Right renal cortex interstitium (tissue), 3 donors: ENCODE results near the gene GAREM1. TPM values are rescaled to one million over a fixed set of nuclear protein-coding genes. Genes with fewer than 3 reads are reported as not detected.
"Not testable (repeated sequence)": the region's sequence is repeated elsewhere in the genome, so short reads cannot be mapped to it uniquely, and the experiment has no call there.

ENCODE experiments used
- DNase-seq, 3 donors: peaks; one replicate each; pipeline ENCODE4 v3.0.0-alpha.2; 2013; ENCODE audit warnings: low read depth in 3 of 3, low spot score in 2 of 3
- polyA plus RNA-seq, 3 donors: library from polyadenylated mRNA; unstranded; fragments of 120-200 nt; gene quantifications; one replicate each; pipeline ENCODE4 v1.2.1, GENCODE V29; 2013; ENCODE audit not compliant: insufficient read length in 3 of 3

GAREM1 gene
- polyA plus RNA-seq, 3 donors = 34.1 to 34.8 (median 34.4) TPM

DNA sequence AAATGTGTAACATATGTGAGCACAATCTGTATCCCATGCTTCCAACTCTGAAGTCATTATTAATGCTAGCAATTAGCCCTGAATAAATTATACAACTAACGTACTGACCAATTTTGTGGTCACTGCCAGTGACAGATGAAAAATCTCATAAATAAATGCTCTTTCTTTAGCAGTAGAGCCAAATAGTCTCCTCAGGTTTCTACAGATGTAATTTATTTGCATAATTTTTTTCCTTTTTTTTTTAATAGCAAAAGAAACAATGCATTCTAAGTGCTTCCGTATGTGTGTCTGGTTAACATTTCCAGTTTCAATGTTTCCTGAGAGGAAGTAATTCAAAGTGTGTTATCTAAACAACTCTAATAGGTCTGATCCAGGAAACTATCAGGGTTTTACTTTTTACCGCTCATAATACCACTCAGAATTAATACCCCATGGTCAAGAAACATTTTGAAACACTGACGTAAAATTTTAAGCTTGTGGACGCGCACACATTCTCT lies 172.5 kb downstream of the GAREM1 start:
- DNase-seq = no peak

DNA sequence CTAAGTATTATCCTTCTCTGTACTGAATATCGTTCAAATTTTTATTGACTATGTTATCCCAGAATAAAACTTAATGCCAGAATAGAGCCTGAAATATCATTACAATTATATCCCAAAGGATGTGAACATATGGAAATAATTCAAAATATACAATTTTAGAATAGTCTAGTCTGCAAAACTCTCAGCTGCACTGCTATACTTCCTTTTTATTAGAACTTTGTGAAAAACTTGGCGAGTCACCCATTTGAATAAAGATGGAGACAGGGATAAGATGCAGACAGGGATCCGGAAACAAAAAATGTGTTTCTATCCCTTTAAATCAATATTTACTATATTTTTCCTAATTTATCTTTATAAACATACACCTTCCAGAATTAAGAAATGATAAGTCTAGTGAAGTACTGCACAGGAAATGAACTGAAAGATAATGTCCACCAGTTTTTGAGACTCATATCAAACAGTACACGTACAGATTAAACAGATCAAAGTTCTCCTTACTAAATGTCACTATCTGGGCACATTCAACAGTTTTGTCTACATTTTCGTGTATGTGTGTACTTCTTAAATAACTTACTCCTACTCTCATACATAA lies 173.0 kb downstream of the GAREM1 start:
- DNase-seq = no peak

DNA sequence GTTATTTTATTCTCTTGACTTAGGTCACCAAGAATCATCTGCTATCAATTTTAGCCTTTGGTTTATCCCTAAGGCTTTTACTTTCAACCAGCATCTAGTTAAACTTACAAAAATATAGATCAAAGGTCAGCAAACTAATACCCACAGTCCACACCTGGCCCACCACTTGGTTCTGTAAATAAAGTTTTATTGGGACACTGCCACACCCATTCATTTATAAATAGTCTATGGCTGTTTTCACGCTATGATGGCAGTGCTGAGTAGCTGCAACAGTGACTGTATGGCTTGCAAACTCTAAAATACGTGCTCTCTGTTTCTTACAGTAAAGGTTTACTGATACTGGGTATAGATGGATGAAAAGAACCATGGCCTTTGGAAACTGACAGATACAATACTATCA lies 173.8 kb downstream of the GAREM1 start:
- no peak for DNase-seq

DNA sequence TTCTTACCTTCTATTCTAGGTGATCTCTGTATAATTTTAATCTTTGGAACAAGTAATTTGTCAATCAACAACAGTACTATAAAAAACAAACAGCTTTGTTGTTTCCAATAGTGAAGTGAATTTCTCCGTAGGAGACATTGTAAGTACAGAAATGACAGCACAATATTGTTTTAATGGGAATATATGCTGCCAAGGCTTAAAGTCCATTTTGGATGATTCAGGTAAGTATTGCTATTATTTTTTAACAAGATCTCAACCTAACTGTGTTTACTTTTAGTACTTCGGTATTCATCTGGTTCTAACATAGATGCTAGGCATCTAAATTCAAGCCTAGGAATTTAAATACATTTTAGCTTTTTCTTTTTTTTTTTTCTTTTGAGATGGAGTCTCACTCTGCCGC lies 175.1 kb downstream of the GAREM1 start:
- DNase-seq = no peak

DNA sequence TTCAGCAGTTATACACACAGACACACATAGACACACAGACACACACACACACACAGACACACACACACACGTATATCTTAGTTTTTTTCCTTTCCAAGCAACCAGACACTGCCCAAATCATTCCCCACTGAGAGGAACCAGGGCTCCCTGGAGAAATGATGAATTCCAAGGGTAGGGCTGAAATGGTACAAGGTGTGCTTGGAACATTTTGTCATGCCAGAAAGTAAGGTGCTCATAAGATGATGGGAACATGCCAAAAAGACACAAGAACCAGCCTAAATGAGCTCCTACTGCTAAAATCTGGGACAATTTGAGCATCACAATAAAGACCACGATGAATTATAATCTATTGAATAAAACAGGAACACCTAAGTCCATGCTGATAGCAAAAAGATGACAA lies 177.6 kb downstream of the GAREM1 start:
- DNase-seq = no peak

DNA sequence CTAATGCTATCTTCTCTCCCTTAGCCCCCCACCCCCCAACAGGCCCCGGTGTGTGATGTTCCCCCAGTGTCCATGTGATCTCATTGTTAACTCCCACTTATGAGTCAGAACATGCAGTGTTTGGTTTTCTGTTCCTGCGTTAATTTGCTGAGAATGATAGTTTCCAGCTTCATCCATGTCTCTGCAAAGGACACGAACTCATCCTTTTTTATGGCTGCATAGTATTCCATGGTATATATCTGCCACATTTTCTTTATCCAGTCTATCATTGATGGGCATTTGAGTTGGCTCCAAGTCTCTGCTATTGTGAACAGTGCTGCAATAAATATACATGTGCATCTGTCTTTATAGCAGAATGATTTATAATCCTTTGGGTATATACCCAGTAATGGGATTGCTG lies 179.1 kb downstream of the GAREM1 start:
- not testable (repeated sequence) for DNase-seq

DNA sequence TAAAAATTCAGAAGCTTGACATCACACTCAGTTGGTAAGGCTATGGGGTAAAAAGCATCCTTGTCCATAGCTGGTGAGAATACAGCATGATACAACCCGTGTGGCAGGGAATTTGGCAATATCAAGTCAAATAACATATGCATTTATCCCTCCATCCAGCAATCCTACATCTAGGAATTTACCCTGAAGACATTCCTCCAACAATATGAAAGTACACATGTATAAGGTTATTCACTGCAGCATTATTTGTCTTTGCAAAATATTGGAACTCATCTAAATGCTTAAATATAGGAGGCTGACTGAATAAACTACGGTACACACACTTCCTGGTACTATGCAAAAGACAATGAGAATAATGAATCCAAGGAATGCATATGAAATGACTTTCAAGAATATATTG lies 179.9 kb downstream of the GAREM1 start:
- no peak for DNase-seq

DNA sequence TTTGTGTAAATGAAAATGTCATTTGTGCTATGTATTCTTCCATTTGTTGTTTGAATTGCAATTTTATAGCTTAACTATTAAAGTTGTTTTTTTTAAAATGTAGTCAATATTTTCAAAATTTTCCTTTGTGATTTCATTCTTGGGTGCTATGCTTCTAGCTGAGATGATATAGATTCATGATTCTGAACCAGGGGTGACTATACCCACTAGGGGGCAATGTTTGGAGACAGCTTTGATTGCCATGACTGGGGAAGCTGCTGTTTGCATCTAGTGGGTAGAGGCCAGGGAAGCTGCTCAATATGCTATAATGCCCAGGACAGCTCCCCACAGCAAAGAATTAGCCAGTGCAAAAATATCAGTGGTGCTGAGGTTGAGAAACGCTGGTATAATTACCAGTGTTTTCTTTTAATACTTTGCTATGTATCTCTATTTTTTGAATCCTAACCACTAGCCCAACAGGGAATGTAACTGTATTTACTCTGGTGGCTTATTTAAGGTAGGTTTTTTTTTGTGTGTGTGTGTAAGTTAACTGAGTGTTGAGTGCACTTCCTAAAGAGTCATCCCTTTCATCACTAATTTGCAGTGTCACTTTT lies 181.1 kb downstream of the GAREM1 start:
- no peak for DNase-seq

DNA sequence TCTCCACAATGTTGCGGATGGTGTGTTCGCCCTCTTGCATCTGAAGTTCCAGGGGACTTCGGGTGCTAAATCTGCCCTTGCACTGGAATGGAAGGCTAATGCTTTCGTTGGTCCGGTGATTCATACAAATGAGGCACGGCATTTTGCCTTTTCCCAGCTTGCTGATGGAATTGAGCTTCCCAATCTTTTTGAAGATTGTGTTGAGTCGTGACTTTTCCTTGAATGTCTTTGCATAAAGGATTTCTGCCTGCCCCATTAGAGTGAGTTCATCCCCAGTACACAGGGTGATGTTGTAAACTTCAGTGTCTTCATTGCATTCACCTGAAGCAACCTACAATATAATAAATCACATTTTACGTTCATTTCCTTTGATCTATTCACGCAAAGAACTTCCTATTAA lies 182.8 kb downstream of the GAREM1 start:
- no peak for DNase-seq

DNA sequence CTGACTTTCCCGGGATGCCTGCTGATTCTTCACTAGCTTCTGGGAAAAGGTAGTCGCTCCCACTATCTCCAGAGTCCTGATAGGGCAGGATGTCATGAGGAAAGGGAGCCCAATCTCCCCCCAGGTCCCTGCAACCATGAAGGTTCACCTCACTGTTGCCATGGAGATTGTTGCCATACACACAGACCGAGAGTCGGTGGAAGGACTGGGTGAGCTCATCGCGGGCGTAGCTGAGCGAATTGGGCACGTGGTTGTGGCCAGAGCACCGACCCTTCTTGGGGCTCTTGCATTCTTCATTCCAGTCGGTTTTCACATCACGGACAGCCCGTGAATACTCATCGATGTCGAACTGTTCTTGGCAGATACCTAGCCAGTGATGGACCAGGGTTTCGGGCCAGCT lies 183.4 kb downstream of the GAREM1 start:
- no peak for DNase-seq

DNA sequence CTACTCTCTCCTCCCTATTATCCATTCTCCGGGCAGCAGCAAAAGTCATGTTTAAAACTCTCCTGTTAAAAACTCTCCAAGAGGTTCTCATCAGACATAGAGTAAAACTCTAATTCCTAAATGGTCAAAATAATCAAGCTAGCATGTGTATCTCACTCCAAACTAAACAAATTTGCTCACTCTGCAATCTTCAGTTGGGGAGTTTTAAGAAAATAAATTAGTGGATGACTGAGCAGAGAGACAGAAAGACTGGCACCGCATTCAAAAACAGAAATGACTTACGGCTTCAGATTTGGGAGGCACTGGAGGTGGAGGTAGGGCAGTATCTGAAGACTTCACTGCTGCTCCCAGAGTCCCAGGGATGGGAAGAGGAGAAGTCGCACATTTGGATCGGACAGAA lies 183.9 kb downstream of the GAREM1 start:
- no peak for DNase-seq

DNA sequence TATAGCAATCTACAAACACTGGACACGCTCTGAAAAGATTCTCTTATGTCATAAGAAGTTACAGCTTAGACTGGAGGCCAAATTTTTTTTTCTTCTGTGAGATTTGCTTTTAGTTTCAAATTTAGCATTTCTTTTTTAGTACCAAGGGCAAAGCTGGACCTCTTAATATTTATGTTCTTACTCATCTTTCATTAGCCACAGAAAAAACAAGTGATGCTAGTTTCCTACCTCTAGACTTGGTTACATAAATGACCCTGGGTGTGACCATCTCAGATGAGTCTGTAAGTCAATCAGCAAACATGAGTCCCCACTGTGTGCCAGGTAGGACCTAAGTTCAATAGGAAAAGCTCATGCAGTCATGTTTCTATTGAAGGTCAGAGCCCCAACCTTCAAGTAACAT lies 186.4 kb downstream of the GAREM1 start:
- no peak for DNase-seq

DNA sequence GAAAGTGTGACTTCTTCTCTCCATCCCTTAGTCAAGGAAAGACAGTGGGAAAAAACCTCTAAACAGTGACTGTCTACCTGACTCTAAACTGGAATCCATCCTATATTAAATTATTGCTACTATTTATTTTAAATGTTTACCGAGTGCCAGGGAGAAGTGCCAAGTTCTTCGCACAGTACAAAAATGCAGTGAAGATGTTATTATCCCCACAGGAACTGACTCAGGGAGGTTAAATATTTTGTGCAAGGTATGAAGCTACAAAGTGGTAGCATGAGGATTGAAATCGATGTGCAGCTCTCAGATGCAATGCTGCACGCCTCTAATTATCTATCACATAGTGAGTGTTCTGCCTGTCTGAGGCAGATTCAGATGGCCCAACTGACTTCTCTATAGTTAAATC lies 189.8 kb downstream of the GAREM1 start:
- no peak for DNase-seq

DNA sequence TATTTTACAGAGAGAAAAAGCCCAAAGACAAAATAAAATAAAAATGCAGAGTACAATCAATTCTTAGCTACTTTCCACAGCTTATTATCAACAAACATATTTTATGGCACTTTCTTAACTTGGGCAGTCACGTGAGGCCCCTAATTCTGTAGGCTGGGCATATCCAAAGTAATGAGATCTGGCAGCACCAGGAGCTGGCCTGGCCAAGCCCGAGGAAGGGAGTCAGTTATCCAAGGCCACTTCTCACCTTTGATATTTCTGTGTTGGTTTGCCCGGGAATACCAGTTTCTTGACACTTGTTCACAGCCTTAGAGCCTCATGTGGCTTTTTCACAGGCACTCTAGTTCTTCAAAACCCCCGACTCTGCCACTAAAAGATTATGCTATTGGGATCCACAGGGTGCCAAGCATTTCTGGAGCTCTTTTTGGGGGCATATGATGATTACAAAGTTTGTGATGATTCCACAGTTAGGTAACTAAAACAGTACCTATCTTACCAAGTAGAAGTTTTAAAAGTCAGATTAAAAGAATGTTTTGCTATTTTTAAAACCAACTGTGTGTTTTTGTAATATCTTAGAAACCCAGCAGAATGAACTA lies 190.4 kb downstream of the GAREM1 start:
- no peak for DNase-seq

DNA sequence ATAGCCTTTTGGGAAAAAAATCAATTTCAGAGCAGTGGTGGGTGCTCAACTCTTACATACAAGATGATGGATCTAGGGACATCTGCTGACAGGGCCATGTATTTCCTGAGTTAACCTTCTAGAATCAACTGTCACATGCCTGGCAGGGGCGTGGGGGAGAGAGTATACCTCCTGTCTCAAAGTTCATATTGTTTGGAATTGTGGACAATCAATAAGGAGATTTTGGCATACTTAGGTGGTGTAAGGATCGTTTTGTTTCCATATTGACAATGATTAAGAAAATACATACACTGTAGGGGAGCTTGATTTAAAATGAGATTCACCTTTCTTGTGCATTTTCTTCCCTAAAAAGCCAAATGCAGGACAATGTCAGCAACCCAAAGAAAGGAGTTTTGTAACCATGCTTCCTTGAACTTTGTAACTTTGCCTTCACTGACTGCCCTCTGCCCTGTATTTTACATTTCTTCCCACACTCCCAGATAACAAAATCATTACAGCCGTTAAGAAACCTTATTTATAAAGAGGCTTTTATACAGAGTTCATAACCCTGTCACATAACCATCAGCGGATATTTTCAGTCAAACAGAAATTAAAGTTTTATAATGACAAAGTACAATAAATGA lies 192.4 kb downstream of the GAREM1 start:
- no peak for DNase-seq

DNA sequence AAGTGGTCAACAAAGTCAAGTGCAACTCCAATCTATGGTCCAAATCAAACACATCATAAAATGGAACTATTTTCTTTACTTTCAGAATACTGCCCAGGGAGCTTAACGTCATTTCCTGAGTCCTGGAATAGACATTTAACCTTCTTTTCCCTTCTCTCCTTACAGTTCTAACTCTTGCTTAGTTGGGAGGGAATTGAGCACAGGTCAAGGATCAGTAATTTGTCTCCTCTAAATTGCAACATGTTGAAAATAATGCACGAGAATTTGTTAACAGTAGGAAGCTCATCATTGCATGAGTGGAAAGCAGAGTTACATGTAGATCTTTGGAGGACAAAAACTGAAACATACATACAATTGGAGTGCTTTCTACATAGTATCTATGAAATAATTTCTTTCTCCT lies 193.1 kb downstream of the GAREM1 start:
- no peak for DNase-seq

DNA sequence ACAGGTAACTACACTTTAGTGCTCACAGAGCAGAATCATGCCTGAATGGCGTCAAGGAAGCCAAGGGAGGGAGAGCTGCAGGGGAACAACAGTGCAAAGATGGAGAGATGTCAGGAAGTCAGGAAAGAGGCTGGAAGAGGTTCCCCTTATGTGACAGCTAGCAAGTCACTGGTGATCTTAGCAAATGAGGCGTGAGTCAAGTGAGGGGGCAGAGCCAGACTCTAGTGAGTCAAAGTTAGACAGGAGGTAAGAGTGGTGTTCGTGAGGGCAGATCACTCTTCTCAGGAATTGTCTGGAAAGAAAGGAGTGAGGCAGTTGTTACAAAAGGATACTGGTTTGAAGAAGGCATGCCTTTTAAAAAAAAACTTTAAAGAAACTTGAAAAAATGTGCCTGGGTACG lies 193.8 kb downstream of the GAREM1 start:
- DNase-seq = no peak

DNA sequence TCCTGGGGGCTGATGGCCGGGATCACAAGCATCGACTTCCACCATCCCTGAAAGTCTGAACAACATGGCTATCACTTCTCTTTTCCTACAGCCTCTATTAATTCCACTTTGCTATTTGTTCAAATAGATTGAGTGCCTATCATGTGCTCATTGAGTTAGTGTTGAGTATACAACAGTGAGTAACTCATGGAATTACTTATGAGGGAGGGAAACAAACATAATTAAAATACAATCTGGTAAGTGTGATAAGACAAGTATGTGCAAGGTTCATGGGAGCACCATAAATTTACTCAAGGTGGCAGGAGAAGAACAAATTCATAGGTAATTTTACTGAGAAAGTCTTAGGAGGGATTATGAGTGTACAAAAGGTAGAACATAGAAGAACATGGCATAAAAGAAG lies 194.4 kb downstream of the GAREM1 start:
- DNase-seq = no peak

DNA sequence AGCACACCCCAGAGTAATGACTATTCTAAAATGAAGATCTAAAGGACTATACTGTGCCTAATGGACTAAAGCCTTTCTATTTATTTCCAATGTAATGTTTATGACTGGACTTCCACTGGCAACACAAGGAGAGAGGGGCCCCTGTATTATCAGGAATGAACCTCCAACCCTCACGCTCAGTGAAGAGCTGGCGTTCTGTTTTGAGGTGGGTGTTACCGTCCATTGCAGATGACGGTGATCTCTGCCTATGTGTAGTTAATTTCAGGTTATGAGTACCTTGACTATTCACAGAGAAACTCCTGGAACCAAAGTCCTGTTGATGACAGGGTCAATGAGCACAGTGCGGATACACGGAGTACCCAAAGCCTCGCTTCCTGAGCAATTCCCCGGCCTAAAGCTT lies 195.5 kb downstream of the GAREM1 start:
- no peak for DNase-seq

DNA sequence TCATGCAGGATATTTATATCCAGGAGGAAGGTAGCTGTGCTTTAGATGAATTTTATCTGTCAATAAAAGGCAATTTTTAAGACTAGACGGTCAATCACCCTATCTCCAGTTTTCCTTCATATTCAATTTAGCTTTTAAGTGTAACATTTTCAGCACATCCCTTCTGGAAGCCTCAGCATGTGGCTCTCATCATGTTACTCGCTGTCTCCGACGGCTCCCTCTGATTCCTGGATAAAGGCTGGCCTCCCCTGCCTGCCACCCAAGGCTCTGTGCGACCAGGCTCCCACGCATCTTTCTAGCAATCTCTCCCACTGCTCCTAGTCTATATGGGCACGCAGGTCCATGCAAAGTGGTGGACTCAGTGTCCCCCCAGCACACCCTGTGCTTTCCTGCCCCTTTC lies 196.4 kb downstream of the GAREM1 start:
- no peak for DNase-seq

DNA sequence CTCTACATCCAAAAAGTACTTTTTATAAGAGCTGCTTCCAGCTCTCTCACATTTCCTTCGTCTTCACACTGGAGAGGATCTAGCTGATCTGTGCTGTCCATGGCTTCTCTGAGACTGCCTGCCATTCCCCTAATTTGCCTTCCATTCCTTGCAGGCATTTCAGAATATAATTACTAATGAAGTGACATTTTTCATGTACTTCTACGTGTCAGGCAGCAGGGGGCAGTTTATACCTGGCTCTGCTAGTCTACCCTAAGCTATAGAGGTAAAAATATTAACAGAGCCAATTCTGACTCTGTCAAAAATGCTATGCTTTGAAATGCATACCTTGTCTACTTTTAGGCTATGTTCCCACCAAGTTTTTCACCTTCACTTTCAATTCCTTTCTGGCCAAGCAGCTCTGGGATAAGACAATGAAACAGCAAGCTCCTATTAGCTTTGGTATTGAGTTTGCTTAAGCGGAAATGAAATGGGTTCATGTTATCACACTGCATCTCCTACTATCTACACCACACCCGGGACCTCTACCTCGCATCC lies 198.9 kb downstream of the GAREM1 start:
- no peak for DNase-seq

DNA sequence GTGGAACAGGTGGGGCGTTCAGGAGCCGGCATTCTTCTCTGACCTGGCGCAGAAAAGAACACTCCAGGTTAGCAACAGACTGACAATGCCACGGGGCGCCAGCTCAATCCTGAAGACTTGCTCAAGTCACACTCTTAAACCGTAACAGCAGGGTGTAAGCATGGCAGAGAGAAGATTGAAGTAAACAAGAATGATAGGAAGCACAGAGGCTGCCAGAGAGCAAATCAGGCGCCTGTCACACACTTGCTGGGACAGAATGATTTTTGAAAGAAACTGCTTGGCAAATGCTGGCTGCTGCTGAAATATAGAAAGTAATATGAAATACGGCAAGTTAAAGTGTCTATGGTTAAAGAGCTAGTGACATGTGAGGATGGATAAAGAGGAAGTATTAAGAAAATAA lies 200.3 kb downstream of the GAREM1 start:
- no peak for DNase-seq
